Measurements from ENCODE around the gene KRT80.
A peak's percentile ranks its signal among the peaks of the same experiment; 100 is the strongest.
"Not testable (repeated sequence)": the region's sequence is repeated elsewhere in the genome, so short reads cannot be mapped to it uniquely, and the experiment has no call there.

Gene KRT80

GRCh38 chr12:52191841-52192791 lies at the start of gene KRT80:
Gene KRT80 (minus strand): TSS chr12:52192014. CDS start chr12:52191902, 112 bp downstream.
- peak in 1 of 2 donors; percentile 27 for DNase-seq

DNA sequence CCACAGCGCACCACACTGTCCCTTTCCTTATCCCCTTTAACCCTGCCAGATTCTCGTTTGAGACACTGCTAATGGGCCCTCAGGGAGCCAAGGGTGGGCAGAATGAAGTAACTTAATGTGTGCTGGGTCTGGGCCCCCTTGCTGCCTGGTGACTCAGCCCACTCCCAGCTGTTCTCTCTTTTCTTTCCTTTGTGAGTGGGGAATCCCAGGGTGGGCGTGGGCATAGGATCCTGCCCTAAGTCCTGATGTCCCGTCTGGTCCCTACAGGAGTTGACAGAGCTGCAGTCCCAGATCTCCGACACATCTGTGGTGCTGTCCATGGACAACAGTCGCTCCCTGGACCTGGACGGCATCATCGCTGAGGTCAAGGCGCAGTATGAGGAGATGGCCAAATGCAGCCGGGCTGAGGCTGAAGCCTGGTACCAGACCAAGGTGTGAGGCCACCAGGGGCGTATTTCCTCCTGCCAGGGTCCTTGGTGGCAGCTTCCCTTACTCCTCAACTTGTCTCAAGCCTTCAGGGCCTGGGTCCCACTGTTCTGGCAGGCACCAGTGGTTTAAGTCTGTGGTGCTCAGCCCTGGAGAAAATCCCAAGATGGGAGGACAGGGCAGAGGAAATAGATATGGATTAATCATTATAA lies 49.5 kb upstream of the KRT80 start:
- DNase-seq = no peak

DNA sequence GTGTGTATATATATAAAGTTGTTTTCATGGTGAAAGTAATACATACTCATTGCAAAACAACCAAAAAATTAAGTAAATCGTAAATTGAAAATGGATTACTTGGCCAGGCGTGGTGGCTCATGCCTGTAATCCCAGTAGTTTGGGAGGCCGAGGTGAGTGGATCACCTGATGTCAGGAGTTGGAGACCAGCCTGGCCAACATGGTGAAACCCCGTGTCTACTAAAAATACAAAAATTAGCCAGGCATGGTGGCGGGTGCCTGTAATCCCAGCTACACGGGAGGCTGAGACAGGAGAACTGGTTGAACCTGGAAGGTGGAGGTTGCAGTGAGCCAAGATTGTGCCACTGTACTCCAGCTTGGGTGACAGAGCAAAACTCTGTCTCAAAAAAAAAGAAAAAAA lies 48.4 kb upstream of the KRT80 start:
- not testable (repeated sequence) for DNase-seq

DNA sequence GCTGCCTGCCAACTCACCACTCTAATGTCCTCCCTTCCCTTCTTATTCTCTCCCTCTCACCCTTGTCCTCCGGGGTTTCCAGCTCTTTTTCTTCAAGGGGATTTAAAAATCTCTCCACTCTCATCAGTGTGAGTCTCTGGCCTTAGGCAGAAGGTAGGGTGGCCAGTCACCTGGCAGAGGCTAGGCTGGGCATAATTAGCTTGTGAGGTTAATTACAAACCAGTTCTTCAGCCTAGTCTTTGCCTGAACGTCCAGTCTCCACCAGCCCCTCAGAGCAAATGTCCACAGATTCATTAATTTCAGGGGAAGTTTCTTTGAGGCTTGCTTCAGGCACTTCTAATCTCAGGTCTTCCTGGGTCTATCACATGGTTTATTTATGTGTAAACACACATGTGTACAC lies 48.0 kb upstream of the KRT80 start:
- no peak for DNase-seq

DNA sequence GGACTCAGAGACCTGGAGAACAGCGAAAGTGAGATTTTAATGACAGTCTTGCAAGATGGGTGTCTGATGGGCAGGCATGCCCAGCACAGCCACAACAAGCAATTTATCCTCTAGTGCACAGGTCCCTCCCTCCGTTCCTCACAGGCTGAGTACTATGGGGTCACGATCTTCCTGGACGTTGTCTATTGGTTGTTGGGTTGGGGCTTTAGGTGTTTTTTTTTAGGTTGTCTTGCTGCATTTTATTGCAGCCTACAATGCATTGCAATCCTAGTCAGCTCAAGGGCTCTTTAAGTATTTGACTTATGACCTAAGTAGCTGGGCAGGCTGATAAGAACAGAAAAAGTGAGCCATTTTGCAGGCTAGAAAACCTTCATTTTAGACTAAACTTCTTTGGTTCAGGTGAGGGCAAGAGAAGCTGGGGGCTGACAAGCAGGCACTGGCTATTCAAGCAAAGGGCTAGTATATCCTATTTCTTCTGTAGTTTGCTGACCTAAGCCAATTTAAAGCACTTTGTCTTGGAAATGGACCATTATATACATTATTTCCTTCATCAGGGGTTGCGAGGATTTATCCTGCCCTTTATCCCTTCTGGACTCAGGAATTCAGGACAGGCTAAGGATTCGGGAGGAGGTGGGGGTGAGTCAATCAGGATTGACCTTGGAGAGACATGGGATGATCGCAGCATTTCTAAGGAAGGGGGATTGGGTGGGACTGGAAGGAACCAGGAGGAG lies 47.3 kb upstream of the KRT80 start:
- DNase-seq = no peak

DNA sequence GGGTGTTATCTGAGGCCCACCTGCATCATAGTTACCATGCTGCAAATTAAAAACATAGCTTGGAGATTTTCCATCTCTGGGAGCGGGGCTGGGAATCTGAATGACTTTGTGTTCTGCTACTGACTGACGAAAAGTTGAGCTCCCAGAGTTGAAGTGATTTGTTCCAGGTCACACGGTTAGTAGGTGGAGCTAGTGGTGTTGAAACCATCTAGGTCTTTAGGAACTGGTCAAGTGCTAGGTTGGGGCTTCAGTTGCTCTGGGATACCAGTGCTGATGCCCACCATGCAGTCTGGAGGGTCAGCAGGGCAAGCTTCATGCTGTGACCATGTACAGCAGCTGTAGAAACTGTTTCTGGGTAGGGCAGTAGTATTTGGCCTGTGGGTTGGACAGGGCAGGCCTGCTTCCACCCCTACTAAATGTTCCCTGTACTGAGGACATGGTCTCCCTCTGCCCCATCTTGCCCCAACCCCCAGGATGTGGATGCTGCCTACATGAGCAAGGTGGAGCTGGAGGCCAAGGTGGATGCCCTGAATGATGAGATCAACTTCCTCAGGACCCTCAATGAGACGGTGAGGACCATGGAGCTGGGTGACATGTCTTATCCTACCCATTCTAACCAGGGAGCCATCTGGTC lies 46.5 kb upstream of the KRT80 start:
- no peak for DNase-seq

DNA sequence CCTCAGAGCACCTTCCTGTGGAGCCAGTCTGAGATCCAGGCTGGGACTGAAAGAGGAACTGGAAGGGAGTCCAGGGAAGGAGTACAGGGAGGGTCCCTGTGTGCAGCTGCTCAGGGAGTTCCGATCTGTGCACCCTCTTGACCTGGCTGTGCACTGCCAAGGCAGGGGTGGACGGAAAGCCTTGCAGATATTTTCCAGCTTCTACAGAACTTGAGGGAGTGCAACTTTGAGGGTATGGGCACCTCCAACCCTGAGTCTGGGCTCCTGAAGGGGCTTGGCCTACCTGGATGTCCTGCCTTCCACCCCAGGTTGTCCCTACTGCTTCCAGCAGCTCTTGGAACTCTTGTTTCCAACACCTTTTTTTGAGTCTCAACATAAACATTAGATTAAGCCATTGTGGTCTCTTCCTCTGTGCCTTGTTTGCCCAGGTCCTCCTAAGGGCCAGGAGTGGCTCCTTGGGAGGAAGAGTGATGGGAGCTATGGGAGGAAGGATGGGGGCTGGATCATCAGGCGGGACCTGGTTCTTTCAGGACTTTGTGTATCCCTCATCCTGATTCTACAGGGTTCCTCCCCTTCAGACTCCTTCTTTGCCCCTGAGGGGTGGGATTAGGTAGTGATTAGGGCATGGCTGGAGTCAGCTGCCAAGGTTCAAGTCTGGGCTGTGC lies 44.7 kb upstream of the KRT80 start:
- no peak for DNase-seq

GRCh38 chr12:52235822-52236361 lies 44.1 kb upstream of the KRT80 start:
- no peak for DNase-seq

GRCh38 chr12:52235001-52235764 lies 43.4 kb upstream of the KRT80 start:
- no peak for DNase-seq

DNA sequence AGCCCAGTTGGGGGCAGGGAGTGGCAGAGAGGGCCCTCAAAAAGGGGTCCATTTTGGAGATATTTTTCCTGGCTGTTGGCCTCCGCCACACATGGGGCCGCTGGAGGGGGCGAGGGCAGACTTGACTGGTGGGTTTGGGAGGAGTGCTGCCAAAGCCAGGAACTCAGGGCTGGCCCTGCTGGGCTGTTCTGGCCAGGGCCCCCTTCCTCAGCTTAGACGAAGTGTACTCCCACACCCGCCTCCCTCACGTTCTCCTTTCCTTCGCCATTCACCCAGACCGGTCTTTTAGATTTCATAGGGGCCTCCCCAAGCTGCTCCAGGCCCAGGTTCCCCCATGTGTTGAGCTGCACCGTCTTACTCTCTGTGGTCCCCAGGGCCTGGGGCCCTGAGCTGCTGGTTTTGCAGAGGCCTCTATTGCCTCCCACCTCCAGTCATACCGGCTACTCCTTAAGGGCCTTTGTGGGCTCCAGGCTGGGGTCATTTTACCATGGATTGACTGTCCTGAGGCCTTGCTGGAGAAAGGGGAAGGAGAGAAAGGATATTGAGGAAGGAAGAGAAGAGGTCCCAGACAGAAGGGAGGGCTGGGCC lies 42.5 kb upstream of the KRT80 start:
- no peak for DNase-seq

DNA sequence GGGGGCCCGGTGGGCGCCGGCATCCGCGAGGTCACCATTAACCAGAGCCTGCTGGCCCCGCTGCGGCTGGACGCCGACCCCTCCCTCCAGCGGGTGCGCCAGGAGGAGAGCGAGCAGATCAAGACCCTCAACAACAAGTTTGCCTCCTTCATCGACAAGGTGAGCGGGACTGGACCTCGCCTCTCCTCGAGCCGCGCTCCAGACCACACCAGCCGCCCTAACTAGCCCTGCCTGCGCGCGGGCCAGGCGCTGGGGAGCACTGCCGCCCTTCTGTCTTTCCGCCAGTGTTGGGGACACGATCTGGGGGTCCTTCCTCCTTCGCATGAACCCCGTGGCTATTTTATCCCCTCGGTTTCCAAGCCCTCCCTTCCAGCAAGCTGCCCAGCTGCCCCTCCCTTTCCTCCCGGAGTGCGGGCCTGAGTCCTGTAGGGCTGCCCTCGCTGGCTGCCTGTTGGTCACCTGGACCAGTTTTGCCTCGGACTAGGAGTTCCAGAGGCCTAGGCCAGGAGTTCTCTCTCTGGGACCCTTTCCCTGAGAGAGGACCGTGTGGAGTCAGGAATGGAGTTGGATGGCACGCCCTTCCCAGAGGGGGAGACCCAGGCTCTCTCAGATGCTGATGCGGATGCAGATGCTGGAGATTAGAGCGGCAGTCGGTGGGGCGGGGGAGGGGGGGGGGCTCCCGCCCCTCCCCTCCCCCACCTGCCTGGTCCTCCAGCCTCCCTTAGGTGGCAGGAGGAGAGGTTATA lies 41.8 kb upstream of the KRT80 start:
- DNase-seq = no peak

GRCh38 chr12:52232674-52233461 lies 41.1 kb upstream of the KRT80 start, which contains the start of gene KRT7:
Gene KRT7 (plus strand): TSS chr12:52233243. CDS start chr12:52233297, 54 bp downstream.
- no peak for DNase-seq

DNA sequence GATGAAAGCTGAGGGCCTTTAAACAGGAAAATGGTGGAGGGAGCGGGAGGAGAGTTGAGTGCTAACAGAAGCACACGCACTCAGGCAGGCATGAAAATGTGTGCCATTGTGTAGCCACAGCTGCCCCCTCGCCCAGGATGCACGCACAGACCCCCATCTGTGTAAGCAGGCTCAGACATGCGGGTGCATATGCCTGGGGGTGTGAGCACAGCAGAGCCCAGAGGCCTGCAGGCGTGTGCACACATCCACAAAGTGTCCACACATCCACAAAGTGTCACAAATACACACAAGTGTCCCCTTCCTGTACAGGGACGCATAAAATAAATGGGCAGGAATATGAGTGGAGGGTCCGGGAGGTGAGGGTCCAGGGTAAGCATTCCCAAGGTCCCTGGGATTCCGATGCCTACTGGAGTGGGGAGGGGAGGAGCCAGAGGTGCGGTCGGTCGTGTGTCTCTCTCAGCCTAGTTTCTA lies 40.4 kb upstream of the KRT80 start:
- no peak for DNase-seq

DNA sequence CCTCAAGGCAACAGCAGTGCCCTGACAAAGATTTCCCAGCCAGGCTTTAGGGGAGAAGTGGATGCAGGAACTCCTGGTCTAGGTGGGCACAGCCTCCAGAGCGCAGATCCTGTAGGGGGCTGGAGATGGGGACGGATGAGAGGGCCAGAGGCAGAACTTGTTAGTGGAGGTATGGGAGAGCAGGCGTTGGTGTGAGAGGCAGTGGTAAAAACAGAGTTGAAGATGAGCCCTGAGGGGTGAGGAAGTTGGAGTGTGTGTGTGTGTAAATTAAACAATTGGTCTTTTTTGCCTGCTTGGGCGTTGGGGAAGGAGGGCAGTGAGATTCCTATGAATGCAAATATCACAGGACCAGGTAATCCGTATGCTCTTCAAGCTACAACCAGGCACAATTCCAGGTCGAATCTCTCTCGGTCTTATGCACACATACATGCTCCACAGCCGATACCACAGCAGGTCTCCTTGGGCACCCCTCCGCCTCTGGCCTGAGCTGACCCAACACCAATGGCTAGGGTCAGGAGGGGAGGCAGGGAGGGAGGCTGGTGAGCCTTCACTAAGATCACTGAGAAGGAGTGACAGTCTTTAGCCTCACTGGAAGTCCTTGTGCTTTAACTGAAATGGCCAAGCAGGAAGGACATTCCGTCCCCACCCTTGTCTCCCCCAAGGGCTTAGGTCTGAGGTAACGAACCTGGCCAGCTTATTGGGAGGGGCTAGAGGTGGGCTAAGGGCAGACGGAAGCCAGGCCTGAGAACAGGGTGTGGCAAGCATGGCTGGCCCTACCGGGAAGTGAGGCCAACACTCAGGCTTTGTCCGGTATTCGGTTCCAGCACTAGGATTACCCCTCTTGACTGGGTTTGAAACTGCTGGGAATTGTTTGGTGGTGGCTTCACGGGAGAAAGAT lies 39.7 kb upstream of the KRT80 start:
- DNase-seq = no peak

GRCh38 chr12:52230364-52231281 lies 38.8 kb upstream of the KRT80 start:
- no peak for DNase-seq

GRCh38 chr12:52229836-52230343 lies 38.1 kb upstream of the KRT80 start:
- DNase-seq = no peak

DNA sequence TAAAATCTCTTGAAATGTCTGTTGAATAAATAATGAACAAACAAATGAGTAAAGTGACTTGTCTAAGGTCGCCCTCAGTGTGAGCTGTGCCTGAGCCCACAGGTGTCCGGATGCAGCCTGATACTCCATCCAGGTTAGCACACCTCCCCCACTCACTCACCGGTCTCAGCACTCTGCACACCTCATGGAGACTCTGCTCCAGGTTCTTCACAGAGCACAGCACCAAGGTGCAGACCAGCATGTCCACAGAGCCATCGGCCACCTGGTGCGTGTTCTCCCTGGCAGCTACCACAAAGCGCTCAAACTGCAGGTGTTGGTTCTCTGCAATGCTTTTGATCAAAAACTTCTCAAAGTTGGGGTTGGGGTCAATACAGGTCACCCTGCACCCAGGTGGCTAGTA lies 37.1 kb upstream of the KRT80 start:
- DNase-seq = no peak
